IMR-90 (cell line): ENCODE measurements around the gene SHC4.

Experiments used
- CHD1 ChIP-seq: IDR thresholded peaks from 2 replicates; pipeline ENCODE4 v1.6.1; 2012; ENCODE audit warnings: low read depth, low read length, improper control_type of control experiment
- CTCF ChIP-seq: conservative IDR thresholded peaks from 2 replicates; pipeline ENCODE4 v1.5.1; 2012; ENCODE audit warnings: mild to moderate bottlenecking, low read depth, low read length, improper control_type of control experiment
- POLR2A ChIP-seq: IDR thresholded peaks from 2 replicates; pipeline ENCODE4 v1.6.1; 2012; ENCODE audit warnings: mild to moderate bottlenecking, low read depth, low read length
- RCOR1 ChIP-seq: IDR thresholded peaks from 2 replicates; pipeline ENCODE4 v1.6.1; 2012; ENCODE audit warnings: mild to moderate bottlenecking, low read length, improper control_type of control experiment; ENCODE audit not compliant: insufficient replicate concordance

DNA sequence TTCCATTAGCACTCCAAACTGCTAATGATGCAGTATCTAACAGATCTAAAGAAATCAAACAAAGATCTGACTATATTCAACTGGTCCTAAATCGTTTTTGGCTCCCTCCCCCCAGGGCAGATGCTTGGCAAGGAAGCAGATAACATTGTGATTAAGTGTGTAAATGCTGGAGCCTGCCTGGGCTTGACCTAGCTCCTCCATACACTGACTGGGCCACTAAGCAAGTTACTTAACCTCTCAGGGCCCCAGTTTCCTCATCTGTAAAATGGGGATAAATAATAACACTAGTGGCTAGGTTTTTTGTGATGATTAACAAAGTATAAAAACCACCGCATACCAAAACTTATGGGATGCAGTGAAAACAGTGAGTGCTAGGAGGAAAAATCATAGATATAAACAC lies 76.6 kb downstream of the SHC4 start:
- TF ChIP-seq CTCF, result no peak
- TF ChIP-seq CHD1, result no peak
- no peak for TF ChIP-seq RCOR1
- no peak for TF ChIP-seq POLR2A
